Cardiac fibroblast (primary cell): ENCODE data around the gene CRADD.

ENCODE experiments used
- DNase-seq, 2 donors: peaks; one replicate each; pipeline versions ENCODE4 v3.0.0 to v3.0.0-alpha.2; 2010; ENCODE audit warnings: low read depth in 2 of 2
- H3K4me3 ChIP-seq, 2 donors: replicated peaks in 1 of 2; 1 replicate in 1 of 2; 2 replicates in 1 of 2; pipeline ENCODE4 v1.5.1; 2011; ENCODE audit warnings: low read depth in 2 of 2, low read length in 2 of 2, mild to moderate bottlenecking in 2 of 2, moderate library complexity in 1 of 2
- TF ChIP-seq, protein P1 (sequence below): IDR thresholded peaks from one replicate; pipeline ENCODE4 v1.5.1; 2011; ENCODE audit warnings: low read depth, mild to moderate bottlenecking, low read length, inconsistent platforms

CRADD gene

DNA sequence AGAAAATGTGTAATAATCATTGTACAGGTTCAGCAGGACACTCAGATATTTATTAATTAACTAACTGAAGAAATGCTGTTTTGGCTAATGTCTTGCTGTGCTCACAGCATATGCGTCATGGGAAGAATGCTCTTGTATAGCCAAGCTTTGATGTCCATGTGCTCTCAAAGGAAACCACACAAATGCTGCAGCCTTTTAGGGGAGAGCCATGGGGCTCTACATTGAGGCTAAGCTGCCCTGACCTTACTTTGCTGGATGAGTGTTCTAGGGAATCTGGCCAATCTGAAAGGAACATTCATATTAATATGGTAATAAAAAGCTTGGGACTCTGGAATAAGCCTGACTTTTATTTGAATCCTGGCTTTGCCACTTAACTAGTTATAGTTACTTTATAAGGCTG, 9.5 kb upstream of the CRADD start:
- no peak overlapping the region for H3K4me3 ChIP-seq
- TF ChIP-seq, protein P1, sequence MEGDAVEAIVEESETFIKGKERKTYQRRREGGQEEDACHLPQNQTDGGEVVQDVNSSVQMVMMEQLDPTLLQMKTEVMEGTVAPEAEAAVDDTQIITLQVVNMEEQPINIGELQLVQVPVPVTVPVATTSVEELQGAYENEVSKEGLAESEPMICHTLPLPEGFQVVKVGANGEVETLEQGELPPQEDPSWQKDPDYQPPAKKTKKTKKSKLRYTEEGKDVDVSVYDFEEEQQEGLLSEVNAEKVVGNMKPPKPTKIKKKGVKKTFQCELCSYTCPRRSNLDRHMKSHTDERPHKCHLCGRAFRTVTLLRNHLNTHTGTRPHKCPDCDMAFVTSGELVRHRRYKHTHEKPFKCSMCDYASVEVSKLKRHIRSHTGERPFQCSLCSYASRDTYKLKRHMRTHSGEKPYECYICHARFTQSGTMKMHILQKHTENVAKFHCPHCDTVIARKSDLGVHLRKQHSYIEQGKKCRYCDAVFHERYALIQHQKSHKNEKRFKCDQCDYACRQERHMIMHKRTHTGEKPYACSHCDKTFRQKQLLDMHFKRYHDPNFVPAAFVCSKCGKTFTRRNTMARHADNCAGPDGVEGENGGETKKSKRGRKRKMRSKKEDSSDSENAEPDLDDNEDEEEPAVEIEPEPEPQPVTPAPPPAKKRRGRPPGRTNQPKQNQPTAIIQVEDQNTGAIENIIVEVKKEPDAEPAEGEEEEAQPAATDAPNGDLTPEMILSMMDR = no peak
- DNase-seq = no peak

DNA sequence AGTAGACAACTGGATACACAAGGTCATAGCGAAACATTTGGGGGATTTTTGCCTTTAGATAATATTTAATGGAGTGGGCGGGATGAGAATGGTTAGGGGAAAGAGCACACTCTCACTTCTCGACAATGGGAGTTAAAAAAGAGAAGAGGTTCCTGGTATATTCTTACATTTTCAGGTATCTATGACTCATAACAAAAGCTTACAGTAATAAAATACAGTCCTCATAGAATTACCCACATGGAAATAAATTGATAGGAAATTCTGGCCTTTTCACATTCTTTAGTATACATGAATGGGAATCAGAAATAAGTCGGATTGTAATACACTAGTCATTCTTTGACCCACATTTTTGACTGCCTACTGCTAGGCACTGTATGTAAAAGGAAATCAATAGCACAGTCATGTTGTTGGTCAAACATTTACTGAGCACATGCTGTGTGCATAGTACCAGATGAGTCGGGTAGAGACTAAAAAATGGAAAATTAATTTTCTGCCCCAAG, 8.2 kb upstream of the CRADD start:
- TF ChIP-seq, protein P1 = no peak
- DNase-seq = no peak
- H3K4me3 ChIP-seq = no peak overlapping the region

DNA sequence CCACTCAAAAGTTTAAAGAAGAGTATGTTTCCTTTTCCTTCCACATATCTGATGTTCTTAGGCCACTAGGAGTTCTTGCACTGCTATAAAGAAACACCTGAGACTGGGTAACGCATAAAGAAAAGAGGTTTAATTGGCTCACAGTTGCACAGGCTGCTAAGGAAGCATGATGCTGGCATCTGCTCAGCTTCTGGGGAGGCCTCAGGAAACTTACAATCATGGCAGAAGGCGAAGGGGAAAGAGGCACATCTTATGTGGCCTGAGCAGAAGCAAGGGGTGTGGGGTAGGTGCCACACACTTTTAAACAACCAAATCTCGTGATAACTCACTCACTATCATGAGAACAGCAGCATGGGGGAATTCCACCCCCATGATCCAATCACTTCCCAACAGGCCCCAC, 7.7 kb upstream of the CRADD start:
- DNase-seq = no peak
- no peak overlapping the region for H3K4me3 ChIP-seq
- TF ChIP-seq, protein P1 = no peak

DNA sequence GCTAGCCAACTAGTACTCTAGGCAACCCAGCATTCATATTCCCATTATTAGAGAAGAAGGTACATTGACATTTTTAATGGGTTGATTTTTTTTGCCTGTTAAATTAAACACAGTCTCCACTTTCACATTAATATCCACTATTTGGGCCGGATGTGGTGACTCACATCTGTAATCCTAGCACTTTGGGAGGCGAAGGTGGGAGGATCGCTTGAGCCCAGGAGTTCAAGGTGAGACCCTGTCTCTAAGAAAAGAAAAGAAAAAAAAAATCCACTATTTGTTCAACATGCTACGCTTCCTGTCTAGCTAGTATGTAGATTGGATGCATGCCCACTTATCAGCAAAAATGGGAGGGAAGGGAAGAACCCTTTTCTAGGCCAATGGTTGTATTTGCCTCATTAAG, 7.1 kb upstream of the CRADD start:
- TF ChIP-seq, protein P1 = no peak
- no peak overlapping the region for H3K4me3 ChIP-seq
- no peak for DNase-seq

DNA sequence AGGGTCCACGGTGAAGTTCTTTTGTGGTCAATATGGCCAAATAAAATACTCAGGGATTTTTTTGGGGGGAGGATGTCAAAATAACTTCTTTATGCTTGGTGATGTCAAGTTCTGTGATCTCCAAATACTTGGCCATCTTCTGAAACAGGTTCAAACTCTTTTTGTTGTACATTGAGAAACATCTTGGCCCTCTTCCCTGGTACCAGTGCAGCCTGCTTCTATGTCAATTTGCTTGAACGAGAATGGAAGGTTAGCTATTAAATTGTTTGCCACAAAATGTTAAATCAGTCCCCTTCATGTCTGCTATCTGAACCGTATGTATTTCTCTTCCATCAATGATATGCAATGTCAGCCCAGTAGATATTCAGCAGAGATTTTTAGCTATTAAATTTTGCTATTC, 6.1 kb upstream of the CRADD start:
- DNase-seq = no peak
- TF ChIP-seq, protein P1 = no peak
- H3K4me3 ChIP-seq = no peak overlapping the region

DNA sequence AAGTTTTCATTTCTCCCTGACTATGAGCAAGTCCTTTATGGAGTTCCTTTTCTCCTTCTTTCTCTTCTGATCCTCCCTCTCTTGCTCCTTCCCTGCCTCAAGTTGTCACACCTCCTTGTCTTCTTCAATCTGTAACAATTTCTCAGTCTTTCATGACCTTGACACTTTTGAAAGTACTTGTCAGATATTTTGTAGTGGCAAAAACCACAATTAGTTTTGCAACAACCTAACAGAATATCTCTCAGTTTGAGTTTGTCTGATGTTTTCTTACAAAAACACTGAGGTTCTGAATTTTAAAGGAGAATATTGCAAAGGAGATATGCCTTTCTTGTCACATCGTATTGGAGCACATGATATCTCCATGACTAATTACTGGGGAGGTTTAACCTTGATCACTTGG, 4.1 kb upstream of the CRADD start:
- no peak for DNase-seq
- no peak overlapping the region for H3K4me3 ChIP-seq
- TF ChIP-seq, protein P1 = no peak

DNA sequence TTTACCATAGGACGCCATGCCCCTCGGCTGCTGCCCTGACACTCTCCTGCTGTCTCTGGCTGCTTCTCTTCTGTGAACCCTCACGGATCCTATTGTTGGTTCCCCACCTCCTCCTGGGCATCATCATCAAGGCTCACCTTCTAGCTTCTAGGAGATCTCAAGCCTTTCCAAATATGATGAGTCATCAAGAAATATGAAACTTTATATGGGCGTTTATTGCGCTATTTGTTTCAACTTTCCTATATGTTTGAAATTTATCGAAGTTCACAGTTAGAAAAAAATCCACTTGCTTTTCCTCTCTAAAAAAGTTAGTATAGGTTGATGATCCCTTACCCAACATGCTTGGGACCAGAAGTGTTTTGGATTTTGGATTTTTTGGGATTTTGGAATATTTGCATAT, 2.8 kb upstream of the CRADD start:
- H3K4me3 ChIP-seq = no peak overlapping the region
- no peak for DNase-seq
- TF ChIP-seq, protein P1 = no peak
